Stimulated activated naive CD4-positive, alpha-beta T cell (primary cell): ENCODE data around the gene HEG1.

Experiments
- DNase-seq, 6 experiments: peaks; one replicate each; lab custom pipeline; 2025; lab: John Stamatoyannopoulos, UW

The HEG1 gene

GRCh38 chr3:125072301-125072700, 16.5 kb upstream of the HEG1 start:
- no peak for DNase-seq

- no peak for DNase-seq
These were observed 14.4 kb upstream of the HEG1 start for GRCh38 chr3:125069968-125070745.

- no peak for DNase-seq
These were observed 13.7 kb upstream of the HEG1 start for GRCh38 chr3:125069452-125069851.

- no peak for DNase-seq
These were observed 12.5 kb upstream of the HEG1 start for GRCh38 chr3:125068265-125068664.

GRCh38 chr3:125067225-125067624, 11.4 kb upstream of the HEG1 start:
- DNase-seq, result no peak

DNA sequence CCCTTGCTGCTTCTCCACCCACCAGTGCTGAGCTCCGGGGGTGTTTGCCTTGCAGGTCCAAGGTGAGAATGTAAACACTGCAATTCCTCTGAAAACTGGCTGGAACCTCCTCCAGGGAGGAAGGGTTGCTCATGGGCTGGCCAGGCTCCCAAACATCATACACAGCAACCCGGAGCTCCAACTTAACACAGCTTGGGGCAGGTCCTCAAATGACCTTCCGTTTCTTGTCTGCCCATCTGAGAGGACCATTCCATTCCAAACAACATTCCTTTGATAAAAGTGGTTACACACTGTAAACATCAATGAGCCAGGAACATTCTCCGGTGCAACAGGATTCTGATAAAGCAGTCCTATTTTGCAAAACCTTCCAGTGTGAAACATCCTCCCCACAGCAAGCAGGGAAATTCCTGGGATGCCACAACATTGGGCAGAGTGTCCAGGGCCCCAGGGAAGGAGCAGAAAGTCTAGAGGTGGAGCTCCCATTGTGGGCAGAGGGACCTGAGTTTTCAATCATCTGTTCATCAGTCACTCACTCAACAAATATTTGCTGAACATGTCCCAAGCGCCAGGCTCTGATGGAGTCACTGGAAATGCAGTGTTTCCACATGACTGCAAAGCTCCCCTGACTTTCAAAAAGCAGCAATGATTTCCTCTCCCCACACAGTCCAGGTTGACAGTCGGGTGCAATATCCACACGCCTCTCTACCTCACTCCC, 7.3 kb upstream of the HEG1 start:
- DNase-seq, result no peak

GRCh38 chr3:125061646-125062045, 5.8 kb upstream of the HEG1 start:
- DNase-seq, result no peak

- DNase-seq, result no peak
These were observed 5.4 kb upstream of the HEG1 start for GRCh38 chr3:125061170-125061569.

GRCh38 chr3:125059488-125060245, 3.9 kb upstream of the HEG1 start:
- no peak for DNase-seq

DNA sequence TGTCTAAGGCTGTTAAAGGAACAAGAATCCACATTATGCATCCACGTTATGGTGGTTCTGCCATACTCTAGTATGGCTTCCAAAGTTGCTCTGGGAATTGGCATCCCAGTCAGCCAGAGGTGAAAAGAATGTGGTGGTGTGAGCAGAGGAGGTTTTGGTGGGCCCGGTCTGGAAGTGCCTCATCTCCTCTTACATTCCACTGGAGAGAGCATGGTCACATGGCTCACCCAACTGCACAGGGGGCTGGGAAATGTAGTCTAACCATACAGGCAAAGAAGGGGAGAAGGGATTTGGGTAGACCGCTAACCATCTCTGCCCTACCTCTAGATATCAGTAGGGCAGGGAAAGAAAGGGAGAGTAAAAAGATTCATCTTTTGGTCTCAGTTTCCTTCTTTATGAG, 3.2 kb upstream of the HEG1 start:
- DNase-seq, result no peak

DNA sequence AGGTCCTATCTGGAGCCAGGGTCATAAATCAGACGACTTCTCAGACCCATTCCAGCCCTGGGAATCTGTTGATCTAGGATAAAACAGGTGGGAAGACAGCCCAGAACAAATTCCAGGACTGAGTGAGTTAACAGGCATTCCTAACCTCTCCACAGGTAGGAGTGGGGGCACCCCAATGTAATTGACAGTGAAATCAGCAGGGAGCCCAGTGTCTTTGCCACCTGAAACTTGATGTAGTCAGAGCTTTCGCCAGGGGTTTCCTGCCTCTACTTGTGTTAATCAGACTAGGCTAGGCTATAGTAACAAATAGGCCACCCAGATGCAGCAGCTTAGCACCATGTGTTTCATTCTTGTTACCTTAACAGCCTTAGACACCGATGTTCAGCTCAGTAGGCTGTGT, 2.7 kb upstream of the HEG1 start:
- no peak for DNase-seq

DNA sequence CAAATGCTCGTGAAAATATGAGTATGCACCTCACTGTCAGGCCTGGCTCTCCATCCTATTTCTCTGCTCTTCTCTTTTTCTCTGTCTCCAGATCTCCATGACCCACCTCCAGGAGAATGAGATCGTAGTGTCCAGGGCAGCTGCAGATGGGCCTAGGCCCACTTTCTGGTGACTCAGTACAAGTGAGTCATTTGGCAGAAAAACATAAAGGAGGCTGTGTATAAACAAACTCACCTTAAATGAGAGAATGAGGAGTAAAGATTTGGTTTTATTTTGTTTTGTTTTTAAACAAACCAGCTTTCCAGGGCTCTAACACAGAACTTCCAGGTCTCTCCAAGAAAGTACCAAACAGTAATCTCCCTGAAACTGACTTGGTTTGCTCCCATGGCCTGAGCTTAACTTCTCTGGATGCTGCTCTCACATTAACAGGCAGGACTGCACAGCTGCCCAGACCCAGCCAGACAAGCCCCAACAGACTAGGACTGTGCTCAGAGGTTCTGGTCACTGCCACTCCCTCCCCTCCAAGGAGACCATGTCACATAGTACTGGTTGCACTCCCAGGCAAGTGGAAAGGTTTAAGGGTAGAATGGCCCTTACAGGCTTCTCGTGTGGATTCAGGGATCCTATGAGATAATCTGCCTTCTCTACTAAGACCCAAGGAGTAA, 1.5 kb upstream of the HEG1 start:
- DNase-seq, result no peak

DNA sequence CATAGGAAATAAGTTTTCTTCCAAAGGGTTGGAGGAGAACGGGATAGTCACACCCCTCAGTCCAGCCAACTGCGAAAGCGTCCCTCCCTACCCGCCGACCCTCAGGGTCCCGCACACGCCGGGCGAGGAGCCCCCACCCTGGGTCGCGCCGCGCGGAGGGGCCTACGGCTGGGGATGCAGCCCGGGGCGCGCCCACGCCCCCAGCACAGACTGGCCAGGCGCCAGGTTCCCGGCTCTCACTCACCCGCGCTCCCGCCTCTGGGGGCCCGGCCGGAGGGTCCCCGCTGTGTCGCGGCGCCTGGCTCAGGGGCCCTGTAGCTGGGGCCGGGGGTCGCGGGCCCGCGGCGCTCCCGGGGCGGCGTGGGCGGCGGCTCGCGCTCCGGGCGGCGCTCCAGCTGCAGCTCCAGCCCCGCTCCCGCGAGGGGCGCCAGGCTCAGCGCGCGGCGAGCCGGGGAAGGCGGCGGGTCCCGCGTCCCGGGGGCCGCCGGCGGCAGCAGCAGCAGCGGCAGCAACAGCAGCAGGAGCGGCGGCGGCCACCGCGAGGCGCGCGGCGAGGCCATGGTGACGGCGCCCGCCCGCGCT, 375 bp downstream of the HEG1 start:
- peak in 5 of 6 experiments; percentile 10 to 69 (median 26) for DNase-seq

GRCh38 chr3:125054449-125055329, 1.1 kb downstream of the HEG1 start:
- DNase-seq, result peak in 4 of 6 experiments; percentile 1 to 47 (median 33)

GRCh38 chr3:125054062-125054448, 1.7 kb downstream of the HEG1 start:
- DNase-seq, result no peak

DNA sequence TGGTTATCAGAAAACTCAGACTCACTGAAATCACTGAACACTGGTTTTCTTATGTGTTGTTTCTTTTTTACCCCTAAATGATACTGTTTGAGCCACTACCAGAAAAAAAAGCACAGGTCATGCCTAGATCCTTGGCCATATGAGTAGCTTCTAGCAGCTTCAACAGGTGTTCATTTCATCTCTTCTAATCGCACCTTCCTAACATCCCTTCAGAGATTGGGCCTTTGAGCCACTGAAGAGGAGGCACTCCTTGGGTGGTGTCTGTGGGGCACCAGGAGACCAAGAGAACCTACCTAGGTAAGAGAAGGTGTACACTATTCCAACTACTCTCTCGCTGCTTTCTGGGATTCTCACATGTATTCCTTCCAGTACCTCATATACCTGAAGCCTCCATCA, 2.5 kb downstream of the HEG1 start:
- peak in 1 of 6 experiments; percentile 11 for DNase-seq

DNA sequence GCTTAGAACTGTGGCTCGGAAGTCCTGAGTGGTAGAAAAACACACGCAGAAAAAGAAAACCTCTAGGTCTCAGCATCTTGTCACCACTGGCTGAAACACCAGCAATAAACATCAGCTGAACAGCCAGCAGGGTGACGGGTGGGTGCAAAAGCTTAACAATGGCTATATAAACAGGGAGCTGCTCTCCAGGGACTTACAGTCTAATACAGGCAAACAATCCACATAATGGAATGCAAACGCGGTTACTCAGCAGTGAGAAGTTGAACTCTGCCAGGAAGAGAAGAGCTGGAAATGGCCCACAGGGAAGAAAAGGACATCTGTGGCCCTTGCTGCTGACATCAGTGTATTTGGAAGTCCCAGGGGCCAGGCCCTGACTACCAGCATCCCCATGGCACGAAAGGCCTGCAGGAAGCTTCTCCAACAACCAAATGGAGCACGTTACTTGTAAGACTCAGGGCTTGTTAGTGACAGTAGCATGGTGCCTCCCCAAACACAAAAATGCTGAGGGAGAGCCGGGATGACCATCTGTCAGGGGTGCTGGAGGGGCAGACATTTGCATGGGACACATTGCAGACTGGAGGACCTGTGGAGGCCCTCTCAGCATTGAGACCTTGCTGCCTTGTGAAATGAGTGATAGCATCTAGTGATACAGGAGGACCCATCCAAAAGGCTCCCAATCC, 3.0 kb downstream of the HEG1 start:
- DNase-seq, result peak in 1 of 6 experiments; percentile 18

DNA sequence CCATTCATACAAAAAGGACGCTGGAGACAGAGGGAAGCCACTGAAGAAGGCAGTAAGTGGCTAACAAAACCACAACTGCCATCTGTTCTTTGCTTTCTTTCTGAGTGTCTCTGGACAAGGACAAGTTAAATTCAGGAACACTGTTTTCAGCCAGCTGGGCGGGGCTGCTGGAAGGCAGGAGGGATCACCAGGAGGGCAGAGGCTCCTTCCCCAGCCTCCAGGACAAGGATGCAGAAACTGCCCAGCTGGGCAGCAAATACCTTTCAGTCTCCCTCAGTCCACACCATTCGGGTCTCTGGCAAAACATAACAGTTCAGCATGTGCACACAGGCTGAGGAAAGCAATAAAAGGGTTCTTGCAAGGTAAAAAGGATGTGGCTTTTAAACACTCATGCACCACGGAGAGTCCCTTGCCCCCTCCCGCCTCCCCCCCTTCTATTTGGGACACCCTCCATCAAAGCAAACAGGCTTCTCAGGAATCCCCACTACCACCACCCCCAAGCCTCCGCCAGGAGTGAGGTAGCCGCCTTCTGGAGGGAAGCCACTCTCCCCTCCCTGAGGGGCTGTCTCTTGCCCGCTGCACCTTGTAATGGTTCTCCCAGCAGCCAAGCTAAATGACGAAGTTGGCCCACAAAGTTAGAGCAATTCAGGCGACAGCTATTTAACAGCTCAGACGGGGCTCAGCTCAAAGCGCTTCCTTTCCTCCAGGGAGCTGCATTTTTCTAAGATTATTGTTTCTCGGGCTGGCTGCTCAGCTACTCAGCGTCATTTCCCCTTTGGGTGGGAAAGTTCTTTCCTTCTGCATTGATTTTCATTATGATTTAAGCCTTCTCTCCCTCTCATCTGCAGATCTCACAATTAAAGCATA, 3.8 kb downstream of the HEG1 start:
- peak; percentile 74 to 88 (median 76) for DNase-seq

DNA sequence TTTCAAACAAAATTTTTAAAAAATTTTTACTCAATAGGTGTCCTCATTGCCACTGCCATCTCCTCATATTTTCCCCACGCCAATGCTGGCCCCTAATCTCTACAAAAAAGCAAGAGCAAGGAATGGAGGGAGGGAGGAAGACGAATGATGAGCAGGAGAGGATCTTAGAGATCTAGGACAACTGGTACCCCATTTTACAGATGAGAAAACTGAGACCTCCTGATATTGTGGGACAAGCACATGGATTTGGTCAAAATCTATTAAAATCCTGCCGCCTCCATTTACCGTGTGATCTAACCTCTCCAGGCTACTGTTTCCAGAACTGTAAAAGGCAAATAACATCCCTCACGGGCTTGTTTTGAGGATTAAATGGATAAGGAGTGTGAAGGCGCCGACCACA, 4.6 kb downstream of the HEG1 start:
- DNase-seq, result no peak
